NCI-H146 treated with DMSO at 0.1 percent for 48 hours (cell line): ENCODE measurements around the gene SND1.

Experiments
- DNase-seq: peaks from one replicate; lab custom pipeline; 2025; ENCODE audit not compliant: unreplicated experiment; lab: John Stamatoyannopoulos, UW

SND1 gene

GRCh38 chr7:128007303-128007680 lies 355.3 kb downstream of the SND1 start:
- no peak for DNase-seq

DNA sequence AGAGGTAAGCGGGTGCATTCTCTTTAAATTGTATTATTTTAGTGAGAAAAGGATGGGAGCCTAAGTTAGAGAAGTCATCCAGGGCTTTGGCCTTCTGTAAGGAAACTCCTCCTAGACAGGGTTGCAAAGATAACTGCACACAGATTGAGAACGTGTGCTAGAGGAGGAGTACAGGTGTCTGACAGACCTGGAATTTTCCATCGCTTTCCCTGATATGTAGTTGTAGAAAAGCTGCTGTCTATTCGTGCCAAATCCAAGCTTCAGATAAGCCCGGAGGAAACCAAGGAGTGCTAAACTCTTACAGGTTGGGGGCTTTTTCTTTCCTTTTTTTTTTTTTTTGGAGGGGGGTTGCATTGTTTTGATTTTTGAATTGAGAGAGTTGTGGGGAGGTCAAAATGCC lies 356.1 kb downstream of the SND1 start:
- DNase-seq = no peak

GRCh38 chr7:128008744-128009143 lies 356.8 kb downstream of the SND1 start:
- no peak for DNase-seq

DNA sequence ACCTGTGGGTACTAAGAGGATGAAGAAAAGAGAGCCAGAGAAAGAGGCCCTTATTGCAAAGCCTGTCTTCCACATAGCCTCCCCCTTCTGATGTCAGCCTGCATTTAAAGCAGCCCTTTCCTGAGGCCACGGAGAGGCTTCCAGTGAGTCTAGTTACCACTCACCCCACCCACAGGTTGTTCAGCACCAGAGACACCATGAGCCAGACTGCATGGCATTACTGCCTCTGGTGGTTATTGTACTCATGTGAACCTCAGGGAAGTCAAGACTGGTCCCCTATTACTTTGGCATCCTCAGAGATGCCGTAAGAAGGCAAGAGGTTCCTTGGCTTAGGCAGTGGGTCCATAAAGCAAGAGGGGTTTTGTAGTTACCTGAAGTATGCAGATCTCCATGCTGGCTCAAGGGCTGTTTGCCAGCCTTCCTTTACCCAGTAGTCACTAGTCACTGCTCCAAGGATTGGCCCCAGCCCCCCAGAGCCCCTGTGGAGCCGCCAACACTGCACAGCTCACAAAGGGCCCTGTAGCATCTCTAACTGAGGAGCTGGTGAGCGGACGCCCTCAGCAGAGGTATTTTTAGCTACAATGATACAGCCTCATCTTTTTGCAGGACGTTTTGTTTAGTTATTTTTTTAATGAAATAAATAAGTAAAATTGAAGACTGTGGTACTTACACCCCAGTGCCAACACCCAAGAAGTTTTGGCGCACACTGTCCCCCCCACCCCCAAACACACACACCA lies 358.6 kb downstream of the SND1 start:
- no peak for DNase-seq

DNA sequence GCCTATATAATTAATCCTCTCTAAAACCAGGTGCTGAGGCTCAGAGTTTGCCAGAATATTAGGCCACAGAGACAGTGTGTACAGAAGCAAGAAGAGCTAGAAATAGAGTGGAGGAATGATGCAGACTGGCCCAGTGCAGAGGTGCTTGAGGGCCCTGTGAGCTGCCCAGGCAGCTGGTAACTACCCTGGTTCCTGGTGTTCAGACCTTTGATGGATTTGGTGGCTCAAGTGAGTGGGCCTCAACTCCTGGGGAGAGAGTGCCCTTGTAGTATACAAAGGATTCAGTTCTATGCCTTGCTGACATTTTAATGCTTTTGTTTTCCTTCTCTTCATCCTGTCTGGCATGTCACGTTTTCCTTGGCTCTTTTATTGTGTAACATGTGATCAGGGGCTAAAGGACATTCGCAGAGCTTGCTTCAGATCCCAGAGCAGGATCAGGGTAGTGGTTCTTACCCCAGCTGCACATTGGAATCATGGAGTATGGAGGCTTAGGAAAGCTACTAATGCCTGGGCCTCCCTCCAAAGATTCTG lies 359.2 kb downstream of the SND1 start:
- DNase-seq = no peak

GRCh38 chr7:128014811-128015210 lies 362.8 kb downstream of the SND1 start:
- no peak for DNase-seq

GRCh38 chr7:128017460-128017859 lies 365.5 kb downstream of the SND1 start:
- DNase-seq = no peak

- peak; percentile 64 for DNase-seq
These were observed 366.2 kb downstream of the SND1 start for GRCh38 chr7:128017862-128018845.

DNA sequence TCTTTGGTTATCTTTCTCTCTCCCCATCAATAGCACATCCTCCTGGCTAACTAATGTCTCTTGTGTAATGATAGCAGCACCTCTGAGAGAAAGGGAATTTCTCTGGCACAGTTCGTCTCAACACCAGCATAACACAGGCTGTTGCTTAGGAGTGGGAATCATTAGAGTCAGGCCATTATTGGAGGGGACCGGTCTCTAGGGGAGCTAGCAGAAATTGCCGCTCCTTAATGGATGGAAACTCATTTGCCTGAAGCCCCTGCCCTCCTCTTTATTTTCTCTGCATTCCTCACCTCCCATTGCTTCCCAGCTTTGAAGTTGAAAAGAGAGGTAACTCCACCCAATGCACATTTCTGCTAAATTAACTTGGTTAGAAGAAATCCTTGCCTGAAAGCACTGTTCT lies 367.3 kb downstream of the SND1 start:
- DNase-seq = no peak

DNA sequence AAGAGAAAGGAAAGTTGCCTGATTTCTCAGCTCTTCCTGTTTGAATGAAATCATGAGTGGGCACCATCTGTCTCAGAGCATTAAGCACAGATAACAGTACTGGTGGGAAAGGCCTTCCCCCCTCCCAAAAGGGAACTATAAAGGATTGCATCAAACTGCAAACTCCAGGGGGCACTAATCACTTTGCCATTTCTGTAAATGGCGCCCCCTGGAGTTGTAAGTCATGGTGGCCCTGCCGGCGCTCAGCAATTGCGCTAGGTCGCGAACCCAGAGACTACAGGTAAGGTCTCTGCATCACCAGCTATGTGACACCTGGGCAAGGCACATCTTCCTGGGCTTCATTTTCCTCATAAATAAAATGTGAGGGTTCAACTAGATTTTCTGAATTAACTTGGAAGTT lies 368.2 kb downstream of the SND1 start:
- DNase-seq = no peak

GRCh38 chr7:128021366-128021765 lies 369.4 kb downstream of the SND1 start:
- no peak for DNase-seq

DNA sequence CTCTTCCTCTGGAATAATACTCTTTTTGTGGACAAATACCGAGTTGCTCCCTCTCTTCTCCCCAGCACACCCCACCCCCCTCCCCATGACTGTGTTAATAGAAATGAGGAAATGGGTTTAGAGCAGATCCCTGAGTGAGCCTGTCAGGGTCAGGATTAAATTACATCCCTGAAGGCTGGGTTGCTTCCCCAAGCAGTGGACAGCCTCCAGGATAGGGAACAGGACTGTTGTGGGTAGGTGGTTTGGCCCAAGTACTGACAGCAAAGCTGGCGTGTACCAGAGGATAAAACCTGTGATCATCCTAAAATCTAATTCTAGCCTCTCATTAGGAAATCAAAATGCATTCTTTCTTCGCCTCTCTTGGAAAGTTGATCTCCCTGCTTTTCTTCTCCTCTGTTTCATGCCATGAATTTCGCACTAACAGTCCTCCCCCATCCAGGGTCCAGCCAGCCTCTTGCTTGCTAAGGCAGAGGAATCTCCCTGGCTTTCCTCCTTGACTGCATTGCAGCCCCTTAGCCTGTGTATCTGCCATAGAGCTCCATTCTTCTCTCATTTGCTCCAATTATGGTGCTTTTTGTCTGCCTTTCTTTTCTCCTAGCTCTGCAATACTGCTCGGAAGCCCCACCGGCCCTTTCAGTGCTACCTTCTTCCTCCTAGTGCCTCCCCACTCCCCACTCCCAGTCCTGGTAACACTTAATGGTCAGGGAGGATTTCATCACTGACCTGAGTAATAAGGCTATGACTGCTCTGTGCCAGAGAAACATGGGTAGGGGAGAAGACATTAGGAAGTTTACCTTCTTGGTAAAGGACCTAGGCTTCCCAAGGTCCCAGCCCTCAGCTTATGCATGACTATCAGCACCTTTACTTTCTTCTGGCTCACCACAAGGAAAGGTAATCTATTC lies 370.9 kb downstream of the SND1 start:
- no peak for DNase-seq

- no peak for DNase-seq
These were observed 372.2 kb downstream of the SND1 start for GRCh38 chr7:128024151-128024550.

DNA sequence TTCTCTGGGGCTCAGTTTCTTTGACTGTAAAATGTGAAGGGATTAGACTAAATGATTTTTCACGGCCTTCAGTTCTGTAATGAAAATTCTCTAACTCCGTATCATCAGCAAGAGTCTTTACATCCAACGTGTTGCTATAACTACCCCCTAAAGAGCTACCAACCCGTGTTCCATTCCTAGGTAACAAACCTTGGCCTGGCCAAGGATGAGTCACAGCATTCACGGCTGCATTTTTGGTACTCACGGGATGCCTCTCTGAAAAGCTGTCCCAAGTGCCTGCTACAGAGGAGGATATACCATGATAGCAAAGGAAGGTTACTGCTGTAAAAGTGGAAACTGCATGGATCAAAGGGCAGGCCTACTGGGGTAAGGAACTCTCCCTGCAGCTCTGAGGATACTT lies 373.4 kb downstream of the SND1 start:
- no peak for DNase-seq

DNA sequence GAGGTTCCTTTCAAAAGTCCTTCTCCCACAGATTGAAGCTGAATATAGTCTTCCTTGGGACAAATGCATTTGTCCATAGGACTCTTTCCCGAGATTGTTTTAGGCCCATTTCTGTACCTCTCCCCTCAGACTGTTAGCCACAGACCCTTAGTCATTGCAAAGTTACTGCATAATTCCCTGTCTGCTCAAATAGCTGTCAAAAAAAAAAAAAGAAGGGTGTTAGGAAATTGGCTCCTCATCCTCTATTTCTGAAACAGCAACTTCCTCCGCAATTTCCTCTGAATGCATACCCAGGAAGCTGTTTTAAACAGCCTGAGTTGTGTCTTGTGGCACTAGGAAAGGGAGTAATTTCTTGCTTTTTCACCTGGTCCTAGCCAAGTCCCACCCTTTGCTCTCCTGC lies 373.8 kb downstream of the SND1 start:
- no peak for DNase-seq

- DNase-seq = no peak
These were observed 374.6 kb downstream of the SND1 start for GRCh38 chr7:128026551-128026950.

- no peak for DNase-seq
These were observed 375.5 kb downstream of the SND1 start for GRCh38 chr7:128027485-128027980.

GRCh38 chr7:128029405-128029995 lies 377.5 kb downstream of the SND1 start:
- no peak for DNase-seq

- no peak for DNase-seq
These were observed 378.3 kb downstream of the SND1 start for GRCh38 chr7:128030263-128030653.
